HG03439 (cell line): ENCODE results near the gene BIN2.
"Not testable (repeated sequence)": the region's sequence is repeated elsewhere in the genome, so short reads cannot be mapped to it uniquely, and the experiment has no call there.

Source experiments
- ATAC-seq: cut with Tn5 transposase; IDR thresholded peaks from one replicate; pipeline ENCODE4 v1.9.1; 2021; ENCODE audit warnings: mild to moderate bottlenecking, moderate library complexity; ENCODE audit not compliant: unreplicated experiment

BIN2 gene

DNA sequence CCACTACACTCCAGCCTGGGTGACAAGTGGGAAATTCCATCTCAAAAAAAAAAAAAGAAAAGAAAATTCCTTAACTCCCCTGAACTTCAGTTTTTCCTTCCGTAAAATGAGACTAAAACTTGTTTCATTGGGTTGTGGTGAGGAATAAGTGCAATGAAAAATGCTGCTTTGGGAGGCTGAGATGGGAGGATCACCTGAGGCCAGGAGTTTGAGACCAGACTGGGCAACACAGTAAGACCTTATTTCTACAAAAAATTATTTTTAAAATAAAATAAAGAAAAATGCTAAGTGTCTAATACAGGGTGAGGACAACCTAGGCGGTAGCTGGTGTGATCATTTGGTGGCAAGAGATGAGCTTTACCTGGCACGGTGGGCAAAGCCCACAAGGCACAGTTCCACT is 60.6 kb downstream of the BIN2 start:
- no peak for ATAC-seq

DNA sequence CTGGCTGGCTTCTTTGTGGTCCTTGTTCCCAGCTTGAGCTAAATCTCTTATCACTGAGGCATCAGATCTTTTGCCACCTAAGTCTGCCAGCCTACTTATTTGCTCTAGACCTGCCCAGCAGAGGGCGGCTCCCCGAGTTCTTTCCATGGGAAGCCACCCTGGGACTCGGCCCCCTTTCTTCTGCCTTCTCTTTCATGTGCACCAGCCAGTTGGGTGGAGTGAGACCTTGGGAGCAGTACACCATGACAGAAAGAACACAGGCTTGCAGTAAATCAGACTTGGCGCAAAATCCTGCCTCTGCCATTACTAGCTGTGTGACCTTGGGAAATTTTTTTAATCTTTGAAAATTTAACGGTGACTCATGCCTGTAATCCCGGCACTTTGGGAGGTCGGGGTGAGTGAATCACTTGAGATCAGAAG is 61.2 kb downstream of the BIN2 start:
- ATAC-seq, result no peak

GRCh38 chr12:51259600-51259999 is 64.4 kb downstream of the BIN2 start:
- not testable (repeated sequence) for ATAC-seq

DNA sequence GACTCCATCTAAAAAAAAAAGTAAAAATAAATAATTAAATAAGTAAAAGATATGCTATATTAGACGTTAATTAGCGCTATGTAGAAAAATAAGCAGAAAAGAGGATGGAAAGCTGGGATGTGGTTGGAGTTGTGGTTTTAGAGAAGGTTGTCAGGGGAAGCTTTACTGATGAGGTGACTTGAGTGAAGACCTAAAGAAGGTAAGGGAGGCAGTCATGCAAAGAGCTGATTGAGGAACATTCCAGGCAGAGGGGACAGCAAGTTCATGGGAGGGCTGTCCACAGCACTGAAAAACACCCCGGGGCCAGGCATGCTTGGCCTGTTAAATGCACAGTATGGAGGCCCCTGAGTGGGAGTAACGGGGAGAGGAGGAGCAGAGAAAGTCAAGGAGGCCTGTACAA is 69.4 kb downstream of the BIN2 start:
- no peak for ATAC-seq

DNA sequence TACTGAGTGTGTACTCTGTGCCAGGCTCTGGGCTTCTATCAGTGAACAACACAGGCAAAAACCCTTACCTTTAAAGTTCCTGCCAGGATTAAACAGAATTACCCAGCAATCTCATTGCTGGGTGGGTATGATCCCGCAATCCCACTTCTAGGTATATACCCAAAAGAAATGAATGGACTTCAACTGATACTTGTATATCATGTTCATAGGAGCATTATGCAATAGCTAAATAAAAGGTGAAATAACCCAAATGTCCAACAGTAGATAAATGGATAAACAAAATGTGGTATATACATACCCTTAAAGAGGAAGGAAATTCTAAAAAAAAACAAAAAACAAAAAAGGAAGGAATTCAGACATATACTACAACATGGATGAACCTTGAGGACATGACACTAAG is 70.7 kb downstream of the BIN2 start:
- no peak for ATAC-seq

- ATAC-seq, result no peak
These were observed 76.3 kb downstream of the BIN2 start for GRCh38 chr12:51247523-51248206.

- ATAC-seq, result no peak
These were observed 77.6 kb downstream of the BIN2 start for GRCh38 chr12:51246254-51246853.

- no peak for ATAC-seq
These were observed 78.3 kb downstream of the BIN2 start for GRCh38 chr12:51245476-51246253.

GRCh38 chr12:51244269-51244668 is 79.7 kb downstream of the BIN2 start:
- no peak for ATAC-seq

DNA sequence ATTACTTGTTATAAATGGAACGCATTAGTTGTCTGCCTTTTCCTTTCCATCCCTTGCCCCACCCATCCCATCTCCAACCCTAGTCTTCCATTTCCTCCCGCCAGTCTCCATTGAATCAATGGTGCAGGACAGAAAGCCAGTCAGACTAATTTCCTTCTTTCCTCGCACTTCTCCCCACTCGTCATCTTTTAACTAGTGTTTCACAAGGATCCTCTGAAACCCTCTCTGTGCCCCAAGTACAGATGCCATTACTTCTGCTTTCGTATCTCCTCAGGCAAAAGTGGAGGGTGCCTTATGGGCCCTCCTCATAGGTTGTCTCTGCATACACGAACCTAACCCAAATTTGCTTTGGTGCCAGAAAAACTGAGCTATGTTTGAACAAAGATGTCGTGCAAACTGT is 81.1 kb downstream of the BIN2 start:
- ATAC-seq, result no peak

GRCh38 chr12:51242120-51242519 is 81.9 kb downstream of the BIN2 start:
- no peak for ATAC-seq

GRCh38 chr12:51240971-51241370 is 83.0 kb downstream of the BIN2 start:
- no peak for ATAC-seq

DNA sequence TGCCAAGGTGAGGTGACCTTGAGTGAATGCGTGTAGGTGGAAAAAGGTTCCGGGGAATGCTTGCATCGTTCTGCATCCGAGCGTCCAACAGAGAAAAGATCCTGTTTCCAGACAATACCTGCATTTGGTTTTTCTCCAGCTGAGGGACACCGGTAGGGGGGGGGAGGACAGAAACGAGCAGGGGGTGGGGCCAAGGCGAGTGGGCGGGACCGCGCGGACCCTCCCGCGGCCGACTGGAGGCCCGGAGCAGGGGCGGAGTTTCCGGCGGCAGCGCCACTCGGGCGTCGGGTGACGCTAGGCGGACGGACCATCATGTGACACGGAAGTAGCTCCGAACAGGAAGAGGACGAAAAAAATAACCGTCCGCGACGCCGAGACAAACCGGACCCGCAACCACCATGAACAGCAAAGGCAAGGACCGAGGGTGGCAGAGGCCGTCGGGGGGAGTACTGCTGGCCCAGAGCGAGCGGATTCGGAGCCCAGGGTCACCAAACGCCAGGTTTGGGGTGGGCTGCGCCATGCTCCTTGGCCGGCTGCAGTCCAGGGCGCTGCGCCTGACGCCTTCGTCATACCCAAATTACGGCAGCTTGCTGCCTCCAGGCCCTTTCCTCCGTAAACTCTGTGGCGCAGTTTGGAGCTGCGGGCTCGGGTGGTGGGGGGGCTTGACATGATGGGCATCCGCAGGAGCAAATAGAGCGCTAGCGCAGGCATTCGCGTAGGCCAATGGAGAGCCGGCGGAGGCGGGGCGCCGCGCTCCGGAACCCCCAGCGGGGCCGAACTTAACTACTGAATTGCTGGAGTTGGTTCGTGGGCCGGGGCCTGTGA is 85.3 kb downstream of the BIN2 start, which contains the start of gene DAZAP2:
Gene DAZAP2 (plus strand): TSS at position 317 of the 825 bp plus-strand sequence. CDS start 82 bp downstream, at position 399.
- peak; percentile 92 for ATAC-seq

GRCh38 chr12:51238037-51238509 is 85.9 kb downstream of the BIN2 start:
- ATAC-seq, result no peak

DNA sequence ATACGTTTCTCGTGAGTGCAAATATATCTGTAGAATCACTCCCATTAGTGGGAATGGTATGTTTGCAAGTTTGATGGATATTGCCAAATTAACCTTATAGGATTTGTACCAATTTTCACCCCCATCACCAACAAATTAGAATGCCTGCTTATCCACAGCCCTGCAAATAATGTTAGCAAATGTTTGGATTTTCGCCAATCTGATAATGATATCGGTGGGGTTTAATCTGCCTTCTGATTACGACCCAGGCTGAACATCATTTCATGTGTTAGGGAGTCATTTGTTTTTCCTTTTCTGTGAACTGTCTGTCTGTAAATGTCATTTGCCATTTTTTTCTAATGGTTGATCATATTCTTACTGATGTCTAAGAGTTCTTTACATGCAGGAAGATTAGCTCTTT is 89.4 kb downstream of the BIN2 start:
- no peak for ATAC-seq

GRCh38 chr12:51232642-51233041 is 91.3 kb downstream of the BIN2 start:
- ATAC-seq, result no peak
